ENCODE data around the gene XRCC3. TPM values are rescaled to one million over a fixed set of nuclear protein-coding genes. Genes with fewer than 3 reads are reported as not detected.
A peak's percentile ranks its signal among the peaks of the same experiment; 100 is the strongest.

Gene XRCC3
- total and polyA plus RNA-seq, 2 donors (not counting 3 experiments of a cell fraction or from before 2014, with no cell fraction given): 13.6 to 27.2 TPM

- no peak overlapping the region for H2AFZ ChIP-seq (ENCODE audit: low read depth, low read length)
- H3K4me1 ChIP-seq (ENCODE audit: control insufficient read depth, extremely low read depth, insufficient read depth, low read length): no peaks in the 10 kb centered on the region
- no peak overlapping the region for H3K4me2 ChIP-seq (ENCODE audit: insufficient read depth, low read length)
- no peaks in the 10 kb centered on the region for H3K27me3 ChIP-seq (ENCODE audit: control insufficient read depth in 2 of 2, insufficient read depth in 2 of 2, low read length in 2 of 2)
- no peaks in the 10 kb centered on the region for H3K9me3 ChIP-seq (replicated peaks; ENCODE audit: control insufficient read depth, insufficient read depth, low read length)
- no peak overlapping the region for H3K27ac ChIP-seq (ENCODE audit: insufficient read depth, low read depth, low read length)
- intact Hi-C loops (cut with micrococcal nuclease) (no loop called here), dilution Hi-C loops (cut with MboI; ENCODE audit: extremely low pct_ligation_motif_present, low sequenced_read_pairs) (no loop called here)
- POLR2A ChIA-PET: no interaction called here
- peaks cover 13% of the 10 kb centered on the region for H3K79me2 ChIP-seq (ENCODE audit: control insufficient read depth, insufficient read depth, low read length)
- peaks cover 18 to 31% of the 10 kb centered on the region in 2 experiments for H3K36me3 ChIP-seq (ENCODE audit: control insufficient read depth in 2 of 2, extremely low read depth in 1 of 2, insufficient read depth in 2 of 2, low read length in 2 of 2)
- DNase-seq (ENCODE audit: low read depth, low spot score) (no peak), FAIRE-seq (no peak)
- CTCF ChIA-PET: no interaction called here
- no peak for TF ChIP-seq EZH2 (IDR thresholded peaks at IDR 0.05; ENCODE audit: borderline replicate concordance, low read depth, low read length, severe bottlenecking)
- H3K9me1 ChIP-seq (replicated peaks; ENCODE audit: control insufficient read depth, extremely low read depth, insufficient read depth, low read length): no peaks in the 10 kb centered on the region
- H3K9ac ChIP-seq (replicated peaks; ENCODE audit: extremely low read depth, insufficient read depth, low read length): no peak overlapping the region
- H4K20me1 ChIP-seq (replicated peaks; ENCODE audit: control insufficient read depth, extremely low read depth, insufficient read depth, low read length): peaks cover 3% of the 10 kb centered on the region
- H3K4me3 ChIP-seq (replicated peaks in 1 of 3; ENCODE audit: insufficient read depth in 1 of 3, low read depth in 1 of 3, low read length in 3 of 3): no peak overlapping the region
- no TSS peak for BruUV-seq (replicated peaks)
Measured at GRCh38 chr14:103685276-103686211, 29.7 kb downstream of the XRCC3 start.

GRCh38 chr14:103684871-103685270, 30.4 kb downstream of the XRCC3 start:
- intact Hi-C loops (cut with micrococcal nuclease): no loop called here

More at GRCh38 chr14:103684871-103685270, 30.4 kb downstream of the XRCC3 start:
- no peaks in the 10 kb centered on the region for H3K9me1 ChIP-seq (replicated peaks; ENCODE audit: control insufficient read depth, extremely low read depth, insufficient read depth, low read length)
- ChIA-PET CTCF (no interaction called here), POLR2A (no interaction called here)
- no peak overlapping the region for H3K27ac ChIP-seq (ENCODE audit: insufficient read depth, low read depth, low read length)
- H3K79me2 ChIP-seq (ENCODE audit: control insufficient read depth, insufficient read depth, low read length): peaks cover 11% of the 10 kb centered on the region
- no TSS peak for BruUV-seq (replicated peaks)
- H3K9me3 ChIP-seq (replicated peaks; ENCODE audit: control insufficient read depth, insufficient read depth, low read length): no peaks in the 10 kb centered on the region
- H2AFZ ChIP-seq (ENCODE audit: low read depth, low read length): no peak overlapping the region
- peaks cover 3% of the 10 kb centered on the region for H4K20me1 ChIP-seq (replicated peaks; ENCODE audit: control insufficient read depth, extremely low read depth, insufficient read depth, low read length)
- H3K36me3 ChIP-seq (ENCODE audit: control insufficient read depth in 2 of 2, extremely low read depth in 1 of 2, insufficient read depth in 2 of 2, low read length in 2 of 2): peaks cover 21 to 33% of the 10 kb centered on the region in 2 experiments
- DNase-seq (ENCODE audit: low read depth, low spot score): no peak
- no peak overlapping the region for H3K4me3 ChIP-seq (replicated peaks in 1 of 3; ENCODE audit: insufficient read depth in 1 of 3, low read depth in 1 of 3, low read length in 3 of 3)
- no peak for TF ChIP-seq POLR2A (IDR thresholded peaks at IDR 0.05; ENCODE audit: low read depth, low read length)
- no peak for TF ChIP-seq CTCF (IDR thresholded peaks at IDR 0.05; ENCODE audit: extremely low read depth in 1 of 2, insufficient read depth in 1 of 2, low read depth in 1 of 2, low read length in 2 of 2)
- no peak for TF ChIP-seq POLR2AphosphoS5 (IDR thresholded peaks at IDR 0.05; ENCODE audit: insufficient read depth, low read depth, low read length)
- FAIRE-seq: peak; percentile 15
- no peaks in the 10 kb centered on the region for H3K4me1 ChIP-seq (ENCODE audit: control insufficient read depth, extremely low read depth, insufficient read depth, low read length)
- dilution Hi-C loops (cut with MboI; ENCODE audit: extremely low pct_ligation_motif_present, low sequenced_read_pairs): no loop called here
- no peak overlapping the region for H3K4me2 ChIP-seq (ENCODE audit: insufficient read depth, low read length)
- H3K9ac ChIP-seq (replicated peaks; ENCODE audit: extremely low read depth, insufficient read depth, low read length): no peak overlapping the region
- H3K27me3 ChIP-seq (ENCODE audit: control insufficient read depth in 2 of 2, insufficient read depth in 2 of 2, low read length in 2 of 2): no peaks in the 10 kb centered on the region

All from endothelial cell of umbilical vein (primary cell).